Erythroblast (primary cell): ENCODE measurements around the gene CD248.
A peak's percentile ranks its signal among the peaks of the same experiment; 100 is the strongest.

Experiments used
- DNase-seq, 2 experiments: peaks; one replicate each; lab custom pipeline; 2025; lab: John Stamatoyannopoulos, UW
- GATA1 ChIP-seq: IDR thresholded peaks from 2 replicates; pipeline ENCODE4 v1.6.1; 2011; ENCODE audit warnings: low read depth, mild to moderate bottlenecking, control low read depth, low read length, moderate library complexity
- POLR2A ChIP-seq: IDR thresholded peaks from 2 replicates; pipeline ENCODE4 v1.6.1; 2011; ENCODE audit warnings: mild to moderate bottlenecking, low read length

CD248 gene

GRCh38 chr11:66288671-66289547 is 27.9 kb downstream of the CD248 start, which contains the start of gene YIF1A:
YIF1A (minus strand) TSS chr11:66289143; CDS start chr11:66288985, 158 bp downstream.
- peak; percentile 99 for DNase-seq
- TF ChIP-seq GATA1 (no peak), POLR2A (peak; percentile 94)

DNA sequence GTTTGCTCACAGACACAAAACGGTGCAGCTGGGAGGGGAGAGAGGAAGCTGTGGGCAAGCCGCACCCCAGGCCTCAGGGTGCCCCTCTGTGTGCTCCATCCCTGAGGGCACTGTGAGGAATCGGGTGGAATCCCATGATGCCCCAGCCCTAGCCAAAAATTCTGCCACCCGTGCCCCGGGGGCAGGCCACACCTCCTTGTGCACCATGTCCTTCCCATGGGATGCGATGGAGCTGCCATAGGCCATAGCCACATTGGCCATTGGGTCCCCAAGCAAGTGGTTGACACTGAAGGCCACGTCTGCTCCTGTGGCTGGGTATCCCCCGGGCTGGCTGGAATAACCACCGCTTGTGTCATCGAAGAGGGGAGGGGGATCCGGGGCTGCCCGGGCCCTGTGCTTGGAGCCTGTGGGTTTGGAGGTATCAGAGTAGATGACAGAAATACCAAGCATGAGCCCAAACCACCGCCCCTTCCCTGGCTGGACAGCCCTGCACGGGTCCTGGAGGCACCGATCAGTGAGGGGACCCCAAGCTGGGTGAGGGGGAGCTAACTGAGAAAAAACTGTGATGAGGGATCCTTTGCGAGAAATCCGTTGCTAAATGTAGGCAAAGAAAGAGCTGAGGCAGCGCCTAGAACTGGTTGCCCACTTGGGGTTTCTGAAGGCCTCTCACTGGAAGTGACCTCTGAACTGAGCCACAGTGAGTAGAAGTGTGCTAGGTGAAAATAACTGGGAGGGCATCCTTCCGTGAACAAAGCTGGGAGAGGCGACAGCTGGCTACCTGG is 28.8 kb downstream of the CD248 start:
- no peak for TF ChIP-seq POLR2A
- no peak for TF ChIP-seq GATA1
- DNase-seq, result no peak

- TF ChIP-seq POLR2A (no peak), GATA1 (no peak)
- DNase-seq, result no peak
Measured at GRCh38 chr11:66287211-66287888, 29.5 kb downstream of the CD248 start.

DNA sequence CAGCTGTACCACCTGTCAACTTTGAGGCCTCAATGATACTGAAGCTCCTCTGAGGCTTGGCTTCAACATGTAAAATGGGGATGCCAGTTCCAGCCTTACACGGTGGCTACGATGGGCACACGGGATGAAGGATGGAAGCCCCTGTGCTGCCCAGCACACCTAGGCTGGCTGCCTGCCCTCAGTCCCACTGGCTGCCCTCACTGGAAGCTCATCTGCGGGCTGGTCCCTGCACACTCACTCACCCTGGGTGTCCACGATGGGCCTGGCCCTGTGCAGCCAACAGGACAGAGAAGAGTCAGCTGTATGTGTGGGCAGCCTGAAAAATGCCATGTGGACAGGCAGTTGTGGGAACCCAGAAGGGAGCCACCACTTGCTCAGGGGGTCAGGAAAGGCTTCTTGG is 30.1 kb downstream of the CD248 start:
- no peak for DNase-seq
- TF ChIP-seq GATA1 (no peak), POLR2A (no peak)

DNA sequence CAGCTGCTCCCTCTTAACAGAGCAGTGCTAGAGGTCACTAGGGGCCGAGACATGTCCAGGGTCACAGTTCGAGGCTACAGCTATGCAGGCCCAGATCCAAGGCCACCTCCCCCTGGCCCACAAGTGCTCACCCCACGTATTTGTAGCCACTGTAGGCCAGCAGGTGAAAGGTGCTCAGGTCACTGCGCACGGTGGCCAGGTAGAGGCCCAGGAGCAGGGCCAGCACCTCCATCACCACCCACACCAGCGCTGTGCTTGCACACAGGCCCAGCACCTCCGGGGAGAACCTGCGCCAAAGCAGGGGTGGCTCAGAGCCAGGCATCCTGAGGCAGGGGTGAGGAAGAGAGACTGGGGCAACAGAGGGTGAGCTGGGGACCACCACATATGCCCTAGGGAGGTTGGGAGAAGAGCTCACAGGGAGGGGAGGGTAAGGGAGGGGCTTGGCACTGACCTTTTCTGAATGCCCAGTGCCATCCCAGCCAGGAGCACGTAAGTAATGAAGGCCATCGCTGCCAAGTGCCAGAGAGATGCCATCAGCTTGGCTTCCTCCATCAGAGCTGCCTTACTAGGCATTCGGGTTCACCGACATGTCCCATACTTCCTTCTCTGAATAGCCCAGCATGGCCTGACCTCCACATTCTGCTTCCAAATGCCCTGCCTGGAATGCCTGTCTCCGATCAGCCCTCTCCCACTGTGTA is 31.4 kb downstream of the CD248 start:
- no peak for DNase-seq
- TF ChIP-seq POLR2A (no peak), GATA1 (no peak)

DNA sequence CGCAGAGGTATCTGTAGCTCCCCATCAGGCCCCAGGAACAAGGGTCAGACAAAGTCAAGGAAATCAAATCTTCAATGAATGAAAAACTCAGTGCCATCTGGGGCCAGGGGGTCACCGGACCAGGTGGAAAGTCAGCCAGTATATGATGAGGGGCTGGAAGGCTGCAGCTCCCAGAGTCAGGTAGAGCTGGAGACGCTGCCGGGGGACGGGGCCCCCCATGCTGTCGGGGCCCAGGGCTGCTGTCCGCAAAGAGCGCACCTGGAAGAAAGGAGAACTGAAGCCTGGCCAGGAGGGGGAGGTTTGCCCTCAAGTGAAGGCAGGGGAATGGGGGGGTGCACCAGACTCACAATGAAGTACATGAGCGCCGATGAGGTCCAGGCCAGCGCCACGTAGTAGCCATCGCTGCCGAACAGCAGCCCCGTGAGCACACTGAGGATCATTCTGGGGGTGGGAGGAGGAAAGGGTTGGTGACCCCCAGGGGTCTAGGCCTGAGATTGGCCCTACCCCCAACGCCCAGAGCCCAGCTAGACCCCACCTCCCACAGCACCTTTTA is 32.2 kb downstream of the CD248 start:
- DNase-seq, result no peak
- no peak for TF ChIP-seq GATA1
- TF ChIP-seq POLR2A, result no peak

DNA sequence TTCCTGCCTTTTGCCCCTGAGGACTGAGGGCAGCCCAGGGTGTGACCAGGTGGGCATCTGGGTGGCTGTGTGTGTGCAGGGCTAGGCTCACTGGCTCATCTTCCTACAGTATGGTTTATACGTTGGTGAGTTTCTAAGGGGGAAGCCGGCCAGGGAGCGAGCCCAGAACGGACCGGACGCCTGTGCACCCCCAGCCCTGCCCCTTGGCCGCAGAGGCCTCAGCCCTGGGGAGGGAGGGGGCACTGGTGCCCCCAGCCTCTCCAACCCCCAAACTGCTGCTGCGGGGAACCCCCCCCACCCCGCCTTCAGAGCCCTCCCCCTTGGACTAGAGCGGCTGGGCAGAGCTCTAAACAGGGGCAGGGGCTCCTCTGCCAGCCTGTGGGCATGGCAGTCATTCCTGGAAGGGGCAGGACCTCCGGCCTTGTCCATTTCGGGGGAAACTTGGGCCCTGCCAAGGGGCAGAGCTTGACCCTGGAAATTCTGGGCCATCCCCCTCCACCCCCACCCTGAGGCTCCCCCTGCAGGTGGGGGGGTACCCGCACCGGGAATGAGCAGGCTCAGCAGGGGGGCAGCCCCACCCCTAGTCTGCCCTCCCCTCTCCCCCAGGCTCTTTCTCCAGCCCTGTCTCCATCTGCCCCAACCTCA is 33.3 kb downstream of the CD248 start:
- no peak for DNase-seq
- TF ChIP-seq POLR2A (no peak), GATA1 (no peak)

- DNase-seq, result peak; percentile 98 to 99
- TF ChIP-seq GATA1 (no peak), POLR2A (peak; percentile 53)
Measured at GRCh38 chr11:66282468-66283455, 34.1 kb downstream of the CD248 start.

GRCh38 chr11:66281776-66282467 is 34.9 kb downstream of the CD248 start:
- TF ChIP-seq GATA1 (no peak), POLR2A (no peak)
- DNase-seq, result no peak

DNA sequence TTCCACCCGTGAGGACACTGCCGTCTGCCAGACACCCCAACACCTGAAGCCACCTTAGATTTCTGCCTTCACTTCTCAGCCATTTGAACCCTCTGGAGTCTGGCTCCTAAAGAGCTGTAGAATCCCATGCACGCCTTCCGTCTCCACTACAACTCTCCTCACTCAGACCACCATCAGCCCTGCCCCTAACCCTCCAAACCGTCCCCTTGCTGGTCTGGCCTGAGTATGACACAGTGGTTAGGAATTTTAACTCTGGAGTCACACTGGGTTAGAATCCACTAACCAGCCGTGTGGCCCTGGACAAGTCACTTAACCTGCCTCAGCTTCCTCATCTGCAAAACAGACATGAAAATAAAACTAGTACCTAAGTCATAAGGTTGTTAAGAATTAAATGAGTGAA is 35.8 kb downstream of the CD248 start:
- peak in 1 of 2 experiments; percentile 27 for DNase-seq
- no peak for TF ChIP-seq GATA1
- no peak for TF ChIP-seq POLR2A

DNA sequence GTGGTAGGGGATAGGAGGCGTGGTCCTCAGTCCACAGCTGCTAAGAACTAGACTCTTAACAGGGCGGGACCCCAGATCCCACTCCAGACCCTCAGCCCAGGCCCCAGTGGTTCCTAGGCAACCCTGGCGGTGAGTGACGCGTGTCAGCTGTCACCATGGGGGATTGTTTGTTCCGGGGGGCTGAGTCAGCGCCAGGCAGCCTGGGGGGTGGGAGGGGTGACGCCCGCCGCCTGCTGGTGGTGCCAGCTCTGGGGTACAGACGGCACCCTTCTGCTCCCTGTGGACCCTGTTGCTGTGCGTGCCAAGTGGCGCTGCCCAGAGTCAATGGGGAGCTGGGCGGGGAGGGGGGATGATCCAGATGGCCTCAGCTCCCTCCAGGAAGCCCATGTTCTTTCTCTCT is 36.4 kb downstream of the CD248 start:
- peak in 1 of 2 experiments; percentile 25 for DNase-seq
- TF ChIP-seq POLR2A, result no peak
- TF ChIP-seq GATA1, result no peak
